HG02610 (cell line): ENCODE data around the gene NLRP6.

Experiments
- ATAC-seq: cut with Tn5 transposase; IDR thresholded peaks from one replicate; pipeline ENCODE4 v1.9.1; 2021; ENCODE audit warnings: mild to moderate bottlenecking, moderate library complexity; ENCODE audit not compliant: unreplicated experiment

NLRP6 gene

DNA sequence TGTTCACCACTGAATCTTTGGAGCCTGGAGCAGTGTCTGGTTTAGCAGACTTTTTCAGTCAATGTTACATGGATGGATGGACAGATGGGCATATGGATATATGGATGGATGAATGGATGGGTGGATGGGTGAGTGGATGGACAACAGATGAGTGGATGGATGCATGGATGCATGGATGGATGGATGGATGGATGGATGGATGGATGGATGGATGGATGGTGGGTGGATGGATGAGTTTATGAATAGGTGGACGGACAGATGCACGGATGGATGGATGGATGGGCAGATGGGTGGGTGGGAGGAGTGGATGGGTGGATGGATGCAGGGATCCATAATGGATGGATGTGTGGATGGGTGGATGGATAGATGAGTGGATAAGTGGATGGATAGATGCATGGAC is 22.4 kb upstream of the NLRP6 start:
- no peak for ATAC-seq

GRCh38 chr11:256952-257737 is 21.1 kb upstream of the NLRP6 start:
- no peak for ATAC-seq

DNA sequence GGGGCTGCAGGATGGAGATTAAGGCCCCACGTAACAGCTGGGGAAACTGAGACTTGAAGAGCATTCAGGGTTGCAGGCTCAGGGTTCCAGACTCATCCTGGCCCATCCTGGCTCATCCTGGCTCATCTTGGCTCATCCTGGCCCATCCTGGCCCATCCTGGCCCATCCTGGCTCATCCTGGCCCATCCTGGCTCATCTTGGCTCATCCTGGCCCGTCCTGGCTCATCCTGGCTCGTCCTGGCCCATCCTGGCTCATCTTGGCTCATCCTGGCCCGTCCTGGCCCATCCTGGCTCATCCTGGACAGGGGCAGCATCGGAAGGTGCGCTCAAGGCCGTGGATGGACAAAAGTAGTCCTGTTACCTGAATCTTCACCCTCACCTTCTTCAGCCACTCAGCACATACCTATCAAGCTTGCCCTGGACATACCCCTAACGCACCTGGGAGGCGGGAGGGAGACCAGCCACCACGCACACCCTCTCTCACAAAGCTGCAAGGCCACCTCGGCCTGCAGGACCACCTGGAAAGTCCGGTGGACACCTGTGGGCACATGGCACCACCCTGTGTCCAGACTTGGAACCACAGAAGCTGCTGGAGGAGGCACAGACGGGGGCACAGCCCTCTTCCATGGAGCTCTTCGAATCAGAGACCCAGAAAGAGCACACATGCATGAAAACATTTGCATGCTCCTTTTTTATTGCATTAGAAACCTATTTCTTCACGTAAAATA is 20.3 kb upstream of the NLRP6 start:
- ATAC-seq, result no peak

GRCh38 chr11:259413-259812 is 18.8 kb upstream of the NLRP6 start:
- ATAC-seq, result no peak

DNA sequence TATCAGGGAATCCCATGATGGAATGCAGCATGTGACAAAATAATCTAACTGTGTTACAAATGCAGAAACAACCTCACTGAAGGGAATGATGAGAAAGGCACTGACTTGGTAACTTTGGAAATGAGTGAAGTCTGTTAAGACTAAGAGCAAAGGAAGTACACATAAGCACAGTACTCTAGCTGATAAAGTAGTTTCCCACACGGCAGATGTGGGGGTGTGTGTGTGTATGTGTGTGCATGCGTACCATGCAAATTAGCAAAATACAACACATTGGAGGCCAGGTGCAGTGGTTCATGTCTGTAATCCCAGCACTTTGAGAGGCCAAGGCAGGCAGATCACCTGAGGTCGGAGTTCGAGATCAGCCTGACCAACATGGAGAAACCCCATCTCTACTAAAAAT is 16.6 kb upstream of the NLRP6 start:
- no peak for ATAC-seq

GRCh38 chr11:266676-267439 is 11.3 kb upstream of the NLRP6 start:
- no peak for ATAC-seq

GRCh38 chr11:267491-267994 is 10.7 kb upstream of the NLRP6 start:
- no peak for ATAC-seq

- peak; percentile 35 for ATAC-seq
Measured at GRCh38 chr11:268716-269145, 9.5 kb upstream of the NLRP6 start.

DNA sequence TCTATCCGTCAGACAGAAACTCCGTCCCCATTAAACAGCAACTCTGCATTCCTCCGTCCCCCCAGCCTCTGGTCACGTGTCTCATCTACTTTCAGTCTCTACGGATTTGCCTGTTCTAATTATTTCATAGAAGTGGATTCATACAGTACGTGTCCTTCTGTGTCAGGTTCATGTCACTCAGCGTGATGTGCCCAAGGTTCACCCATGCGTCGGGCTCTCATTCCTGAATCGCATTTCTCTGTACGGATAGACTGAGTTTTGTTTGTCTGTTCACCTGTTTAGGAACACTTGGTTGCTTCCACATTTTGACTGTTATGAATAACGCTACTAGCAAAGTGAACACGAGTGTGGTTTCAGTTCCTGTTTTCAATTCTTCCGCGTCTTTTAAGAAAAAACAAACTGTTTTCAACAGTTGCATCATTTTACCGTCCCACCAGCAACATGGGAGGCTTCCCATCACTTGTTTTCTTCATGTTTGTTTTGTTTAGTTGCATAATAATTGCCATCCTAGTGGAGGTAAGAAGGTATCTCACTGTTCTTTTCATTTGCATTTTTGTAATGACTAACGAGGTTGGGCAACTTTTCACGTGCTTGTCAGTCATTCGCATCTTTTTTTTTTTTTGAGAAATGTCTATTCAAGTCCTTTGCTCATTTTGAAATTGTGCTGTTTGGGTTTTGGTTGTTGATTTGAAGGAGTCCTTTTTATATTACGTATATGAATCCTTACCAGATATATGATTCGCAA is 8.9 kb upstream of the NLRP6 start:
- ATAC-seq, result peak; percentile 65

GRCh38 chr11:270451-271318 is 7.5 kb upstream of the NLRP6 start:
- no peak for ATAC-seq

- ATAC-seq, result no peak
Measured at GRCh38 chr11:271319-271715, 6.9 kb upstream of the NLRP6 start.

DNA sequence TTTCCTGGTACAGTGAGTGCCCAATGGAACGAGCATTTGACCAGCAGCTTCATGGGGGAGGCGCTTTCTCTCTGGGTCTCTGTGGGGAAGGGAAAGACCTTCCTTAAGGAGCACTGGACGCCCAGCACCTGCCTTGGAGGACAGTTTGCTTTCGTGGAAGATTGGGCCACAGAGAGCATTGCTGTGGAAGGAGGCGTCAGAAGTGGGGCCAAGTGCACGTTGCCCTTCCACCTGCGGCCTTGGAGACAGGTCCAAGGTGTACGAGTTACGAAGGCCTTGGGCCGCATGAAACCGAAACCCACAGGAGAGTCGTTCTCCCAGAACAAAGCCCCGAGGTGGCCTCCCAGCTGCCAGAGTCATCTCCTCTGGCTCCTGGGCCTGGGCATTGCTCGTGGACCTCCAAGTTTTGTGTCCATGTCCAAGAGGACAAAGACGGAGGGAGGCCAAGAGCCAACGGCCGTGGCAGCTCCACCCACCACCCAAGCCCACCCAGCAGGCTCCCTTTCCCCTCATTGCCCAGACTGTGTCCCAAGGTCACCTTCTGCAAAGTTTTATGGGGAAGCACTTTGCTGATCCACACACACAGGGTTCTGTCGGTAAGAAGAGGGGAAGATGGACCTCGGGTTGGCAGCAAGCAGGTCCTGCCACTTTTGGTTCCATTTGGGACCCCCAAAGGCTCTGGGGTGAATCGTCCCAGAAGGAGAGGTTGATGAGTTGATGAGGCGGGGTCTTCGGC is 5.8 kb upstream of the NLRP6 start:
- ATAC-seq, result no peak

DNA sequence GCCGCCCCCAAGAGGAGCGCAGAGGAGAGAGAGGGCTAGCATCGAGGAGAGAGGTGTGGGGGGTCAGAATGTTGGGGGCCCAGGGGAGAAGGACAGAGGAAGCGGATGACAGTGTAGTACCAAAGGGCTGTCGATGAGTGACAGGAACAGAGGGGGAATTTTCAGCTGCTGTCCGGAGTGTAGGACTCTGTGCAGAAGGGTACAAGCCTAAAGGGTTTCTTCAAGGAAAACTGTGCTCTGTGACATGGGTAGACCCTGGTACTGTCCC is 5.3 kb upstream of the NLRP6 start:
- ATAC-seq, result no peak

- no peak for ATAC-seq
Measured at GRCh38 chr11:276219-276618, 2.0 kb upstream of the NLRP6 start.

DNA sequence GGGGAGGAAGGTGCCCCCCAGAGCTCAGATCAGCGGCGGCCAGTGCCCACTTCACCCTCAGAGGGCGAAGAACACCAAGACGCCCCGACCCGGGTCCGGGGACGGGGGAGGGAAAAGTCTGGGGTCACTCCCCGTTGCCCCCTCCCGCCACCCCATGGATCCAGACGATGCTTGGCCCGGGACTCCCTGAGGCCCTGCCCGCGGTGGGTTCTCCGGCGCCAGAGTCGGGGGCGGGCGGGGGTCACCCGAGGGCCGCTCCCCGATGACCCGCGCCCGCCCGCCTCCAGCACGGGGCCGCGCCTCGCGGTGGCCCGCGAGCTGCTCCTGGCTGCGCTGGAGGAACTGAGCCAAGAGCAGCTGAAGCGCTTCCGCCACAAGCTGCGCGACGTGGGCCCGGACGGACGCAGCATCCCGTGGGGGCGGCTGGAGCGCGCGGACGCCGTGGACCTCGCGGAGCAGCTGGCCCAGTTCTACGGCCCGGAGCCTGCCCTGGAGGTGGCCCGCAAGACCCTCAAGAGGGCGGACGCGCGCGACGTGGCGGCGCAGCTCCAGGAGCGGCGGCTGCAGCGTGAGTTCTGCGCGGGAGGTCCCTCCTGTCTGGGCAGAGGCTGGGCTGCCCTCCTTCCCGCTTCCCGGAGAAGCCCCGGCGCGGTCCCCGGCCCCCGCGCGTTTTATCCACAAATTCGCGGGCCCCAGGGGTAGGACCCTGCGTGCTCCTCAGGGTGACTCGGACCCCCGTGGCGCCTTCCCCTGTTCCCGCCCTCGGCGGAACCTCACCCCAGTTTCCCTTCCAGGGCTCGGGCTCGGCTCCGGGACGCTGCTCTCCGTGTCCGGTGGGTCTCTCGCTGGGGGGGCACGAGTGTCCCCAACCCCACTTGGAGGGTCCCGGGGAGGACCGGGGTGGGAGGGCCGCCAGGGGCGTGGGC is 1.1 kb downstream of the NLRP6 start:
- no peak for ATAC-seq

GRCh38 chr11:279966-280705 is 1.9 kb downstream of the NLRP6 start:
- no peak for ATAC-seq

DNA sequence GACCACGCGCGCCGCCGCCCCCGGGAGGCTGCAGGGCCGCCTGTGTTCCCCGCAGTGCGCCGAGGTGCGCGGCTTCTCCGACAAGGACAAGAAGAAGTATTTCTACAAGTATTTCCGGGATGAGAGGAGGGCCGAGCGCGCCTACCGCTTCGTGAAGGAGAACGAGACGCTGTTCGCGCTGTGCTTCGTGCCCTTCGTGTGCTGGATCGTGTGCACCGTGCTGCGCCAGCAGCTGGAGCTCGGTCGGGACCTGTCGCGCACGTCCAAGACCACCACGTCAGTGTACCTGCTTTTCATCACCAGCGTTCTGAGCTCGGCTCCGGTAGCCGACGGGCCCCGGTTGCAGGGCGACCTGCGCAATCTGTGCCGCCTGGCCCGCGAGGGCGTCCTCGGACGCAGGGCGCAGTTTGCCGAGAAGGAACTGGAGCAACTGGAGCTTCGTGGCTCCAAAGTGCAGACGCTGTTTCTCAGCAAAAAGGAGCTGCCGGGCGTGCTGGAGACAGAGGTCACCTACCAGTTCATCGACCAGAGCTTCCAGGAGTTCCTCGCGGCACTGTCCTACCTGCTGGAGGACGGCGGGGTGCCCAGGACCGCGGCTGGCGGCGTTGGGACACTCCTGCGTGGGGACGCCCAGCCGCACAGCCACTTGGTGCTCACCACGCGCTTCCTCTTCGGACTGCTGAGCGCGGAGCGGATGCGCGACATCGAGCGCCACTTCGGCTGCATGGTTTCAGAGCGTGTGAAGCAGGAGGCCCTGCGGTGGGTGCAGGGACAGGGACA is 2.7 kb downstream of the NLRP6 start:
- ATAC-seq, result no peak
